NCI-H69 (cell line): ENCODE measurements around the gene TRIM75.
"Not testable (repeated sequence)": the region's sequence is repeated elsewhere in the genome, so short reads cannot be mapped to it uniquely, and the experiment has no call there.

Experiments used
- DNase-seq: peaks from one replicate; lab custom pipeline; 2025; lab: John Stamatoyannopoulos, UW

The TRIM75 gene

GRCh38 chr4:165077034-165077578, 23.4 kb downstream of the TRIM75 start:
- no peak for DNase-seq

DNA sequence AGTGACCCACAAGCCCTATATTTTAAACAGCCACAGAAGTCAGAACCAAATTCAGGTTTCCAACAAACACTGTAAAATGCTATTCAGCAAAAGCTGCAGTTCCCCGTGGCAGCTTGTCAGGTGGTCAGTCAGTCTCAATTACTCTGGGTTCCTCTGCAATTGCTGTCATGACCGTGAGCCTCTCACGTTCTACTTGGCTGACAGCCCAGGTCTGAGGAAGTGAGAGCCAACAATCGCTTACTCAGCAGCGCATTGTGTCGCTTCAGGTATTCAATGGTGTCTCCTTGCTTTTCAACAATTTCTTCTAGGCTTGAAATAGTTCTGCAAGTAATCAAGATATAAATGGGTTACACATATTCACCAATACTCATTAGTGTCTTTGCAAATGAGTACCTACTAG, 25.8 kb downstream of the TRIM75 start:
- peak; percentile 65 for DNase-seq

DNA sequence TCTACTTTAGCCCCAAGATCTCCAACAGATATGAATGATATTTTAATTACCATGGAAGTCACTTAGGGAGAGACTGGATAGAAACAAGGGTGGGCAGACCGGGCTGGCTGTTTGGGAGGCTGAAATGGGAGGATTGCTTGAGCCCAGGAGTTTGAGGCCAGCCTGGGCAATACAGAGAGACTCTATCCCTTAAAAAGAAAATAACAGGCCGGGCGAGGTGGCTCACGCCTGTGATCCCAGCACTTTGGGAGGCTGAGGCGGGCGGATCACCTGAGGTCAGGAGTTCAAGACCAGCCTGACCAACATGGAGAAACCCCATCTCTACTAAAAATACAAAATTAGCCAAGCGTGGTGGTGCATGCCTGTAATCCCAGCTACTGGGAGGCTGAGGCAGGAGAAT, 31.1 kb downstream of the TRIM75 start:
- DNase-seq: not testable (repeated sequence)

DNA sequence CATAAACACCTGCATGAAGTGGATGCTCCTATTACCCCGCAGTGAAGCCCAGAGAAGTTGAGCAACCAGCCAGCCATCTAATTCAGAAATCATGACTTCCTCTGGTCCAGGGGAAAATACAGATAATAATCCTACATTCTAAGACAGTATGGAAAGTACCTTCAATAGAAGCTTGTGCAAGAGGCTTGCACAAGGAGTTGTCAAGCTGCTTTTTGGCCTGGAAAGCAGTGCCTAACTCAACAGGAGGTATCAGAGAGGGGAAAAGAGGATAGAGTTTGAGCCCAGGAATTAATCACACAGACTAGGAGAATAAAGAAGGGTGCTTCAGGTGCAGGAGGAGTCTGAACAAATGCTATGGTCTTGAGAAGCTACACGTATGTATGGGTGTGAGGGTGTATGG, 32.3 kb downstream of the TRIM75 start:
- no peak for DNase-seq

DNA sequence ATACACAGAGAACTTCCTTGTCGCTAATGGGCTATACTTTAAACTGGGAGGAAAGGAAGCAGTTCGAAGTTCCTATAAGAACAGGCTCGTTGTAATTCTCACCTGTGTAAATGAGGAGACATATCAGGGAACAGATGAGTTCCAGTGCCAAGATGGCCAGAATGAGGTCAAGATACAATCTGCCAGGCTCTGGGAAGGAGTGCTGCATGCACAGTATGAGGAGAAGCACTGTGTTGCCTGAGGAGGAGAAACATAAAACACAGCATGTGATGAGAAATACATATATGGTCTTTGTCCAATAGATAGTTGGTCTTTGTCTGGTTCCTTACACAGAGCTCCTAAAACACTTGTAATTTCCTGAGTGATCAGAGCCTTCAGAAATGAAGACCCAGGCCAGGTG, 34.7 kb downstream of the TRIM75 start:
- DNase-seq: no peak

DNA sequence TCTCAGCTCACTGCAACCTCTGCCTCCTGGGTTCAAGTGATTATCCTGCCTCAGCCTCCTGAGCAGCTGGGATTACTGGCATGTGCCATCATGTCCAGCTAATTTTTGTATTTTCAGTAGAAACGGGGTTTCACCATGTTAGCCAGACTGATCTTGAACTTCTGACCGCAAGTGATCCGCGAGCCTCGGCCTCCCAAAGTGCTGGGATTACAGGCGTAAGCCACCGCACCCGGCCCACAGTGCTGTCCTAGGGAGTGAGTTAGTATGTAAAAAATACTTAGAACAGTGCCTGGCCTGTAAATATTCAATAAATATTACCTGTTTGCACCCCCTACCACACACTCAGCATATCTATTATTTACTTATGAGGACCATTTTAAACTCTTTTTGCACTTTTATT, 38.5 kb downstream of the TRIM75 start:
- not testable (repeated sequence) for DNase-seq

DNA sequence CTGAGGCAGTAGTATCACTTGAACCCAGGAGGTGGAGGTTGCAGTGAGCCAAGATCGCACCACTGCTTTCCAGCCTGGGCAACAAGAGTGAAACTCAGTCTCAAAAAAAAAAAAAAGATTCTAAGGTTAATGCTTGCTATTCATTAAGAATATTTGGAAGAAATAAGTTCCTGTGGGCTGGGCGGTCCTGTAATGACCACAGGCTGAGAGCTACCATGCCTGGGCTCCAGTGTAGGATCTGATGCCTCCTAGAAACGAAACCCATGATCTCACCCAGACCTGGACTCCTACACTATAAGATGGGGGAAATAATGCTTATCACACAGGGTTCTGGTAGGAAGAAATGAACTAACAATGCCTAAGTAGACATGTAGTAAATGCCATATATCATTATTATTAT, 41.2 kb downstream of the TRIM75 start:
- no peak for DNase-seq

GRCh38 chr4:165095291-165095690, 41.6 kb downstream of the TRIM75 start:
- no peak for DNase-seq

DNA sequence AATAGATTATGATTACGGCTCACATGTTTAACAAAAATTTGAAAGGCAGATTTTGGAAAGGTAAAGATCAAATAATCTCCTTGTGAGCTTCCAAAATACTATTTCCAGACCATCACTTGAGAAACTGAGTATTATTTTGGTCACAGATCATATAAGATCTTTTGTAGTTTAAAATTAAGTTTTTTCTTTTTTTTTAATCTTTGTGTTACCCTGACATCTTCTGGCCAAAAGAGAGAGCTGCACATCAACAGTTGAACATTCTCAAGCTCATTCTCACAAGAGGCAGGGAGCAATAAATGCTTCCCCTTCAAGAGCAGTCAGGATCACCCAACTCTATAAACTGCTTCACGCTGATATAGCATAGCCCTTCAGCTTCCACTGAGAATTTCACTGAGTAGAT, 43.1 kb downstream of the TRIM75 start:
- DNase-seq: peak; percentile 7

DNA sequence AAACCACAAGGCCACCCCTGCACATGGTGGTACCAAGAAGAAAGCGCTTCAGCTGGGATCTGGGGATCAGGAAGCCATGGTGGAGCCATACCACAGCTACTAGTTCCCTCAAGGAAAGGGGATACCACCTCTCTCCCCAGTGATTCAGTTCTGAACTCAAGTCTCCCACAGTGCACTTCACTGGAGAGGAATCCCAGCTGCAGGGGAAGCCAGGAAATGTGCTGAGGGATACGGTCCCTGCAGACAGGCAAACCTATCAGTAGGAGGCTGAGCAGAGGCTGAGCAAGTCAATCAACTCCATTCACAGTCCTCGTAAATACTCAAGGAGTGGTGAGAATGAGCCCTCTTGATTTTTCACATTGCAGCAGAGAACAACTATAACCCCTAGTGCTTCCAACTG, 48.0 kb downstream of the TRIM75 start:
- DNase-seq: no peak

DNA sequence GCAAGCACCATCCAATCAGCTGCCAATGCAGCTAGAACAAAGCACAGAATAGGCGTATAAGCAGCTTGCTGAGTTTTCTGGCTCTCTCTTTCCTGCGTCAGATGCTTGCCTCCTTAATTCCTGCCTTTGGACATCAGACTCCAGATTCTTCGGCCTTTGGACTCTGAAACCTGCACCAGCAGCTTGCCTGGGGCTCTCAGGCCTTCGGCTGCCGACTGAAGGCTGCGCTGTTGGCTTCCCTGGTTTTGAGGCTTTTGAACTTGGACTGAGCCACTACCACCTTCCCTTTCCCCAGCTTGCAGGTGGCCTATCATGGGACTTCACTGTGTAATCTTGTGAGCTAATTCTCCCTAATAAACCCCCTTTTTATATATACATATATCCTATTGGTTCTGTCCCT, 52.9 kb downstream of the TRIM75 start:
- no peak for DNase-seq
